A549 (cell line): ENCODE measurements around the gene NOD2.

Source experiments
- HDAC2 ChIP-seq: fragments of 200-600 bp; sonication (generic); IDR thresholded peaks from 2 replicates; pipeline ENCODE4 v1.6.1; 2016
- POLR2A ChIP-seq: IDR thresholded peaks from 2 replicates; pipeline ENCODE4 v1.6.1; 2012; ENCODE audit warnings: mild to moderate bottlenecking, low read length
- POLR2AphosphoS2 ChIP-seq: conservative IDR thresholded peaks from 2 replicates; pipeline ENCODE4 v1.6.1; 2012; ENCODE audit warnings: low read length, improper control_type of control experiment, inconsistent platforms
- RCOR1 ChIP-seq: fragments of 150-350 bp; IDR thresholded peaks from 2 replicates; pipeline ENCODE4 v1.6.1; 2014; ENCODE audit warnings: antibody characterized with exemption, low read length, low read depth
- RNF2 ChIP-seq: fragments of 200-600 bp; sonication (generic); IDR thresholded peaks from 2 replicates; pipeline ENCODE4 v1.6.1; 2016; ENCODE audit warnings: low read depth, mild to moderate bottlenecking, antibody characterized with exemption, moderate library complexity, borderline replicate concordance
- SMC3 ChIP-seq: fragments of >200 bp; sonication (Bioruptor Twin); formaldehyde crosslinking; IDR thresholded peaks from 3 replicates; pipeline ENCODE4 v1.6.1; 2018; ENCODE audit warnings: inconsistent platforms
- TF ChIP-seq, protein P1 (sequence below): fragments of 200-600 bp; sonication (generic); IDR thresholded peaks from 2 replicates; pipeline ENCODE4 v1.6.1; 2016; ENCODE audit warnings: antibody characterized with exemption, mild to moderate bottlenecking, moderate library complexity
- TF ChIP-seq, protein P2 (sequence below): fragments of >200 bp; sonication (Bioruptor Twin); formaldehyde crosslinking; IDR thresholded peaks from 3 replicates; pipeline ENCODE4 v1.5.1; 2016
- TF ChIP-seq, protein P3 (sequence below): fragments of 150-350 bp; IDR thresholded peaks from 2 replicates; pipeline ENCODE4 v1.6.1; 2014; ENCODE audit warnings: low read depth, mild to moderate bottlenecking, low read length

DNA sequence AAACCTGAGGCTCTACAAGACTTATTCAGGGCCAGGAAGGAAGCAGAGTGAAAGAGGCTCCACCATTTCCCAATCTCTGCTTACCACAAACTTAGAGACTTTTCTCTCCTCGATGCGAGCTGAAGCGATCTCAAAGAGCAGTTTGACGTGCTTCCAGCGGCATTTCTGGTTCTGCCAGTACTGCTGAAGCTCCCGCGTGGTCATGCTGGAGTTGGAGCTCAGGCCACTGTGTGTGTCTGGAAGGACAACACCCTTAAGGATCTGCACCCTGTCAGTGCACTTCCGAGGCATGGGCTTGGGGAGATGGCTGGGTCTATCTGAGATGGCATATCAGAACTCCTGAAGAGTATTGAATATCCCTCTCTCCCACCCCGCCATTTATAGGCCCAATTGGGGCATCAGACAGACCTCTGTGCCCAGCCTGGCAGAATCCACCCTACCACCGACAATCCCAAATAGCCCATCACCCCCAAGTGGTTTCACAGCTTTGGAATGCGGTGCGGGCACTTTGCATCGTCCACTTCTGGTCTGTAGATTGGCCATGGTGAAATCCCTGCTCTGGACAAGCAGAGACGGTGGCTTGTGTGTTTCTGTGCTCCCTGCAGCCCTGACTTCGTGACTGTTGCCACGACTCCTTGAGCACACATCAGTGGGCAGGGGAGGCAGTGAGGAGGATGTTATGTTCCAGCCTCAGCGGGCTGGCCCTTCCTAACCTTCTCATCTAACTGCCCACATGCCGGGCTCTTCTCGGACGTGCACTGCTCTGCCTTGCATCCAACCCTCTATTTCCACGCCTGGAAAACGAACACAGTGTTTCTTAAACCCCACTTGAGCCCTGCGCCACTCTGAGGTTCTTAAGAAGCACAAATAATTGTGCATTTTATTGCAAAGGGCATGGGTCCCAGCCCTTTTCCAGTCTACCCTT lies 17.5 kb upstream of the NOD2 start:
- TF ChIP-seq, protein P1, sequence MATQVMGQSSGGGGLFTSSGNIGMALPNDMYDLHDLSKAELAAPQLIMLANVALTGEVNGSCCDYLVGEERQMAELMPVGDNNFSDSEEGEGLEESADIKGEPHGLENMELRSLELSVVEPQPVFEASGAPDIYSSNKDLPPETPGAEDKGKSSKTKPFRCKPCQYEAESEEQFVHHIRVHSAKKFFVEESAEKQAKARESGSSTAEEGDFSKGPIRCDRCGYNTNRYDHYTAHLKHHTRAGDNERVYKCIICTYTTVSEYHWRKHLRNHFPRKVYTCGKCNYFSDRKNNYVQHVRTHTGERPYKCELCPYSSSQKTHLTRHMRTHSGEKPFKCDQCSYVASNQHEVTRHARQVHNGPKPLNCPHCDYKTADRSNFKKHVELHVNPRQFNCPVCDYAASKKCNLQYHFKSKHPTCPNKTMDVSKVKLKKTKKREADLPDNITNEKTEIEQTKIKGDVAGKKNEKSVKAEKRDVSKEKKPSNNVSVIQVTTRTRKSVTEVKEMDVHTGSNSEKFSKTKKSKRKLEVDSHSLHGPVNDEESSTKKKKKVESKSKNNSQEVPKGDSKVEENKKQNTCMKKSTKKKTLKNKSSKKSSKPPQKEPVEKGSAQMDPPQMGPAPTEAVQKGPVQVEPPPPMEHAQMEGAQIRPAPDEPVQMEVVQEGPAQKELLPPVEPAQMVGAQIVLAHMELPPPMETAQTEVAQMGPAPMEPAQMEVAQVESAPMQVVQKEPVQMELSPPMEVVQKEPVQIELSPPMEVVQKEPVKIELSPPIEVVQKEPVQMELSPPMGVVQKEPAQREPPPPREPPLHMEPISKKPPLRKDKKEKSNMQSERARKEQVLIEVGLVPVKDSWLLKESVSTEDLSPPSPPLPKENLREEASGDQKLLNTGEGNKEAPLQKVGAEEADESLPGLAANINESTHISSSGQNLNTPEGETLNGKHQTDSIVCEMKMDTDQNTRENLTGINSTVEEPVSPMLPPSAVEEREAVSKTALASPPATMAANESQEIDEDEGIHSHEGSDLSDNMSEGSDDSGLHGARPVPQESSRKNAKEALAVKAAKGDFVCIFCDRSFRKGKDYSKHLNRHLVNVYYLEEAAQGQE, result no peak
- TF ChIP-seq POLR2AphosphoS2, result no peak
- no peak for TF ChIP-seq POLR2A
- TF ChIP-seq, protein P2, sequence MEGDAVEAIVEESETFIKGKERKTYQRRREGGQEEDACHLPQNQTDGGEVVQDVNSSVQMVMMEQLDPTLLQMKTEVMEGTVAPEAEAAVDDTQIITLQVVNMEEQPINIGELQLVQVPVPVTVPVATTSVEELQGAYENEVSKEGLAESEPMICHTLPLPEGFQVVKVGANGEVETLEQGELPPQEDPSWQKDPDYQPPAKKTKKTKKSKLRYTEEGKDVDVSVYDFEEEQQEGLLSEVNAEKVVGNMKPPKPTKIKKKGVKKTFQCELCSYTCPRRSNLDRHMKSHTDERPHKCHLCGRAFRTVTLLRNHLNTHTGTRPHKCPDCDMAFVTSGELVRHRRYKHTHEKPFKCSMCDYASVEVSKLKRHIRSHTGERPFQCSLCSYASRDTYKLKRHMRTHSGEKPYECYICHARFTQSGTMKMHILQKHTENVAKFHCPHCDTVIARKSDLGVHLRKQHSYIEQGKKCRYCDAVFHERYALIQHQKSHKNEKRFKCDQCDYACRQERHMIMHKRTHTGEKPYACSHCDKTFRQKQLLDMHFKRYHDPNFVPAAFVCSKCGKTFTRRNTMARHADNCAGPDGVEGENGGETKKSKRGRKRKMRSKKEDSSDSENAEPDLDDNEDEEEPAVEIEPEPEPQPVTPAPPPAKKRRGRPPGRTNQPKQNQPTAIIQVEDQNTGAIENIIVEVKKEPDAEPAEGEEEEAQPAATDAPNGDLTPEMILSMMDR, result no peak
- TF ChIP-seq SMC3, result no peak
- no peak for TF ChIP-seq RNF2
- TF ChIP-seq RCOR1, result no peak
- TF ChIP-seq, protein P3, sequence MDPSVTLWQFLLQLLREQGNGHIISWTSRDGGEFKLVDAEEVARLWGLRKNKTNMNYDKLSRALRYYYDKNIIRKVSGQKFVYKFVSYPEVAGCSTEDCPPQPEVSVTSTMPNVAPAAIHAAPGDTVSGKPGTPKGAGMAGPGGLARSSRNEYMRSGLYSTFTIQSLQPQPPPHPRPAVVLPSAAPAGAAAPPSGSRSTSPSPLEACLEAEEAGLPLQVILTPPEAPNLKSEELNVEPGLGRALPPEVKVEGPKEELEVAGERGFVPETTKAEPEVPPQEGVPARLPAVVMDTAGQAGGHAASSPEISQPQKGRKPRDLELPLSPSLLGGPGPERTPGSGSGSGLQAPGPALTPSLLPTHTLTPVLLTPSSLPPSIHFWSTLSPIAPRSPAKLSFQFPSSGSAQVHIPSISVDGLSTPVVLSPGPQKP, result no peak
- TF ChIP-seq HDAC2, result no peak
